HG03175 (cell line): Measurements from ENCODE around the gene SGMS1.
"Not testable (repeated sequence)": the region's sequence is repeated elsewhere in the genome, so short reads cannot be mapped to it uniquely, and the experiment has no call there.

Experiments used
- ATAC-seq: cut with Tn5 transposase; IDR thresholded peaks from one replicate; pipeline ENCODE4 v1.9.1; 2021; ENCODE audit warnings: mild to moderate bottlenecking, moderate library complexity; ENCODE audit not compliant: unreplicated experiment

The SGMS1 gene

DNA sequence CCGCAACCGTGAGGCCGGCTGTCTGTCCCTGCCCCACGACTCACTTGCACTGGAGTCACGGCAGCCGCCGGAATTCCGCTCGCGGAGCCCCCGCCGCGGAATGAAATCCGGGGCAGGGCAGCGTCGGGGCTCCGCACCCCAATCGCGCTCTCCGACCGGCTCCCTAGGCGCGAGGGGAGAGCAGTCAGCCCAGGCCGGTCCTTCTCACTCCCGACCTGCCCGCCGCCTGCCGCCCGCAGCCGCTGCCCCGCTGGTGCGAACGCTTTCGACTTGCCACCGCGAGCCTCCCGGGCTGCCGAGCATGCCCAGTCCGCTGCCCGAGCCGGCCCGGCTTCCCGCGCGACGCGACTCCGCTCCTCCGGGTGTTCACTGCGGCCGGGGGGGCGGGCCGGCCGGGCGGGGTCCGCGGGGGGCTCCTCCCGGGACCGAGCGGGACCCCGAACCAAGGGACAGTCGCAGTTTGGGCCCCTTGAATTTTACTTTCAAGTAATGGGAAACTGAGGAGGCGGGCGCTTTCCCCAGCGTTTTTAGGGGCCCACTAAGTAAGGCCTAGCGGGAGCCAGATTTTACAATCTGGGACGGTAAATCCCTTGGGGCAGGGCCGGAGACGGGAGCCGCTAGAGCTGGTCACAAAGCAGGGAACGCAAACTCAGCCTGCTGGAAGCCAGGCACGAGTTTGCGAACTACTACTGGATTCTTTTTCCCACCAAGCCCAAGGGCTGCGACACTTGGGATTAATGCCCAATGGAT, at the start of gene SGMS1:
TSS of gene SGMS1 (minus strand) at position 294 of the 750 bp plus-strand sequence. CDS start 279,842 bp downstream, outside the sequence.
- ATAC-seq, result peak; percentile 22

DNA sequence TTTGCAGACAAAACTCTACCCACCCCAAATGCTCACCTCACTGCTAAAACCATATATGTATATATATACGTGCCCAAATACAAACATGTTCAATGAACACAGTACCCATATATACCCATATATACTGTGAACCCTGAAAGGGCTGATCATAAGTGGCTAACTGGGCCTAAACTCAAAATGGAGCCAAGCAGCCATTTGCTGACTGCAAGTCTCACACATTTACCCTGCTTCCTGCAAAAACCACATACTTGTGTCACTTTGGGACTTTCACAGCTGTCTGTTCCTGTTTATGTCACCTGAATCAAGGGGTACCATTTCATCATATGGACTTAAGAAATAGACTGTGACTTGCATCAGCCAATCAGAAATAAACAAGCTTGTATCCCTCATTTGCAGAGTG, 48.4 kb upstream of the SGMS1 start:
- peak; percentile 54 for ATAC-seq

DNA sequence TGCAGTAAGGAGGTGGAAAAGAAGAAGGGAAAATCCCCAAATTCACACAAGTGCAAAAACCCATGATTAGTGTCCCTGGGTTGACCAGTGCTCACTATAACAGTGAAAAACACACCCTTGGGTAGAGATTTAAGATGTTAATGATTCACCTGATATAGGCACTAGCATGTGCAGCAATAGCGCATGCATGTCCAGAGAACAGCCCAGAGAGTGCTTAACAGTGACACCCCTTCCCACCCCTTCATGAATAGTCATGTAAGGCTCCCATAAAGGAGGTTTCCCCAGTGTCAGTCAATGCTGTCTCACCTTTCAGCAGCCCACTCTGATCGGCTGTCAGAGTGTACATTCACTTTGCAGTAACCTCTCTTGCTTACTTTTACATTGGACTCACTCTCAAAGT, 47.9 kb upstream of the SGMS1 start:
- not testable (repeated sequence) for ATAC-seq

DNA sequence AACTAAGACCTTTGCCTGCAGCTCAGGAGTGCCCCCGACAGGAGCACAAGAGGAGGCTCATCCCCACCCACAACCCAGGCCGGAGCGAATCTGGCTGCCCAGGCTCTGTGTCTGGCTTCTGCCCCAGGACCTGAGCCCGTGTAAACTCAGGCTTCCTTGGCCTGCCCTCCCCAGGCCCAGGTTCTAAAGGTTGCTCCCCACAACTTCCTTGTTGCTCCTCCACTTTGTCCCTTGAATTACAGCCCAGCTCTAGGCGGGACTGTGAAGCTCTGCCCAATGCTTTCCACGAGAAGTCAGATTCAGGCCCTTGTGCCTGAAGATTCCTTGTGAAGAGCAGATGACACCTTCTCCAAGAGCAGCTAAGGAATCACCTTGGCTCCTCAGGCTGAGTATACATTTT, 46.2 kb upstream of the SGMS1 start:
- not testable (repeated sequence) for ATAC-seq

DNA sequence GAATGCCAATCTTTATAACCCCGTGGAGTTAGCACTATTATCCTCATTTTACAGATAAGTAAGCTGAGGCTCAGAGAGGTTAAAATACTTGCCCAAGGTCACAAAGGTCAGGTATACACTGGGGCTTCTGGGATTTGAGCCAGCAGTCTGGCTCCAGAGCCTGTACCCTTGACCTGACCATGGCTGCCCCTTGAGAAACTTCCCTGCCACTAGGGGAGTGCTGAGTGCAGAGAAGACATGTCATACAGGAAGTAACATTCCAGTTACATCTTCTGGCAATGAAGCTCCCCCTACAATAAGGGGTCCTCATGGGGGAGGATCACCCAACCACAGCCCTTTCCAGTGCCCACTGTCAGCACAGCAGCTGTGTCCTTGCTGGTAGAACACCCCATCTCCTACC, 43.6 kb upstream of the SGMS1 start:
- not testable (repeated sequence) for ATAC-seq

DNA sequence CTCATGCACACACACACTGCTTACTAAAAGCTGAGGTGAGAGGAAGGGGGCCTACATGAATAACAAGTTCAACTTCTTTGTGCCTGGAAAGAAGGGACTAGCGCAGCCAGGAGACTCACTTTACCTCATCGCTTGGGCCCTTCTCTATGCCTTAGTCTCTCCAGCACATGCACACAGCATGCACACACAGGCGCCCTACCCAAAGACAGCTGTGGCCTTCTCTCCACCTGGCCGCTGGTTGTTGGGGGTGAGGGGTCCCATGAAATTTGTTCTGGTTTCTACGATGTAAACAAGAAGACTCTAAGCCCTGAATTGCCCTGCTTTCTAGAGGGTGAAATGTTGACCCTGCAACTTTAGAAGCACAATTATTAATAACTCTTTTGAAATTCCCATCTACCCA, 38.7 kb upstream of the SGMS1 start:
- not testable (repeated sequence) for ATAC-seq

DNA sequence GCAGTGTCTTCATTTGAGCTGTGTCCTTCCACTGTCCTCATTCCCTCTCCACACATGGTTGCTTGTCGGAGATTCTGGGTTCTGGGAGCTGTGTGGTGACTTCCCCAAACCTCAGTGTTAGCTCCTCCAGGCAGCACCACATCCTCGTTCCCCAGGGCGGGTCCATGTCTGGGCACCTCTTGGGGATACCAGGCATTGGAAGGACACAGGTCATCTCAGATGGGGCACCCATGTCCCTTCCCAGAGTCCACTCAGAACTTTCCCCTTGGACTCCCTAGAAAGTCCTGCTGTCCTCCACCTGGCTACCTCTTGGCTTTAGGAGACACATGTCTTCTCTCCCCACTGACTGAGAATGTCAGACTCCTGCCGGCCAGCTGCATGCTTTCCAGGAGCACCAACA, 37.8 kb upstream of the SGMS1 start:
- ATAC-seq, result not testable (repeated sequence)

DNA sequence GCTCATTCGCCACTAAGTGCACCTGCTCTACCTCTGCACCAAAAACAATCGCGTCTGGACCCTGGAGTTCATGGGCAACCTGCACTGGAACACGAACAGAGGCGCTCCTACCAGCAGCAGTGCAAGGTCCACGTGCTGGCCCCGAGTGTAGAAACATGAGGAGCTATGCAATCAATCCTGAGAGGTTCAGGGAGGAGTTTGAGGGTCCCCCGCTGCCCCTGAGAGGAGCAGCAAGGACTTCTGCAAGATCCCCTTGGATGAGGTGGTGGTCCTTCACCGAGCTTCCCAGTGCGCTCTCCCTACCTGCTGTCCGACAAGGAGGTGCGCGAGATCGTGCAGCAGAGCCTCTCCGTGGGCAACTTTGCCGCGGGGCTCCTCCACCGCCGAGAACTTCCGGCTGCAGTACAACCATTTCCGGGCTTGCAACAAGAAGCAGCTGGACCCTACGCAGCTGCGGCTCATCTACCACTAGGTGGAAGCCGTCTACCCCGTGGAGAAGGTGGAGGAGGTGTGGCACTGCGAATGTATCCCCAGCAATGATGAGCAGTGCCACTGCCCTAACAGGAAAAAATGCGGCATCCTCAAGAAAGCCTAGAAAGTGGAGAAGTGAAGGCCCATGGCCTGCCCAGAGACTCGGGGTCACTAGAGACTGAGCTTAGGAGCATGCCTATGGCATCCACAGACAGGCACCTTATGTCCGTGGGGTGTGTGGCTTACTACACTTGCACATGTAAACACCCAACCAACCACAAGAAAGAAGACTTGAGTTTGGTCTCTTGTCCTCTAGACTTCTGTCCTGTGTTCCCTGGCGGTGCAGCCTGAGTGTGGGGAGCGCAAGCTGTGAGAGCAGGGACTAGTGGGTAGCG, 36.3 kb upstream of the SGMS1 start:
- ATAC-seq, result peak; percentile 98

DNA sequence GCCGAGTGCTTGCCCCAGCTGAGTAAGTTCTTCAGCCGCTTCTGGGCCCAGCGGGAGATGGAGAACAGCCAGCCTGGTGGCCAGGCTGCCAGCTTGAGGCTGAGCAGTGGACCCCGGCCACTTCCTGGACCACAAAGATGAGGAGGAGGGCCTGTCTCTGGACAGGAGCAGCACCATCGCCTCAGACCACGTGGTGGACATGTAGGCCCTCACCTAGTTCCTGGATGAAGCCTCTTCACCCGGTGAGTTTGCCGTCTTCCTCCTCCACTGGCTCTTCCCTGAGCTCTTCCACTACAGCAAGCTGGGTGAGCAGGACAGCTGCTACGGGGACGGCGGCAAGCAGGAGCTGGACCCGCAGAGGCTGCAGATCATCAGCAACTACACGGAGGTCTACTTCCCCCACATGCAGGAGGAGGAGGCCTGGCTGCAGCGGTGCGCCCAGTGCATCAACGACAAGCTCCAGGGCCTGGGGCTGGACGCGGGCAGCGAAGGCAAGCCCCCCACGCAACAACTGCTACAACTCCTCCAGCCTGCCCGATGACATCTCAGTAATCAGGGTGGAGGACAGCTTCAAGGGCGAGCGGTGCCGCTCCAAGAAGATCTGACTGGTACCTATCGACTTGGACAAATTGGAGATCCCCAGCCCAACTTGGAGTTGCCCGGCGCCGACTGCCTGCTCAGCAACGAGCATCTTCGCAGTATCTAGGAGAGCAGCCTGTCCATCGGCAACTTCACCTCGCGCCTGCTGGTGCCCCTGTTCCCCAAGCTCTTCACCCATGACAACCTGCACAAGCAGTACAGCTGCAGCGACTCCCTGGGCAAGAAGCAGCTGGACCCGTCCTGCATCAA, 35.5 kb upstream of the SGMS1 start:
- ATAC-seq, result not testable (repeated sequence)

DNA sequence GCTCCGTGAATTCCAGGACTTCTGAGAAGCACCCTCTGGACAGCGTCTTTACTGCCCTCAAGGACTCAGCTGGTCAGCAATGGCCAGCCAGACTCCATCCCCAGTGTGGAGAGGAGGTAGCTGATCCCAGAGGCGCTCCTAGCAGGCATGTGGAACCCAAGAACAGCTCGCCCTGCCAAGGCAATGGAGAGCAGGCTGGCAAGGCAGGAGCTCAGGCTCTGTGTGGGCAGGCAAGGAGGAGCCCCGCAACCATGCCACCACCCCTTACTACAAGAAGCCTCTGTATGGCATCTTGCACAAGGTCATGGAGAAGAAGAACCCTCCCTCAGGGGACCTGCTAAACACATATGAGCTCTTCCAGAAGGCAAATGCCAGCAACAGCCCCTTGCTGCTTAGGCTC, 34.4 kb upstream of the SGMS1 start:
- ATAC-seq, result no peak

DNA sequence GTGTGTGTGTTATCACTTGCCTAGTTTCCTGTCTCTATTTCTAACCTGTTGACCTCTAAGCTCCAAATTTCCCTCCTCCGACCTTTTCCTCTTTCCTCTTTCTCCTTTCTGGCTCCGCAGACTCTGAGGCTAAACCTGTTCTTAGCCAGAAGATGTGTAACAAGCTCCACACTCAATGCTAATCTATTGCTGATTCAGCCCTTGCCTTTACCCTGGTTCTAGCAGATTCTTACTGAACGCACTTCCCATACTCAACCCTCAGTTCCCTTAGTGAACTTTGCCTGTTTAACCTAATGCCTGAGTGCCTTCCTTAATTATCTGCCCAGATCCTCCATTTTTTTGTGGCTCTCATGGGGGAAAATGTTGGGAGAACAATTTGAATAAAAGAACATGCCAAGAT, 30.0 kb upstream of the SGMS1 start:
- no peak for ATAC-seq

DNA sequence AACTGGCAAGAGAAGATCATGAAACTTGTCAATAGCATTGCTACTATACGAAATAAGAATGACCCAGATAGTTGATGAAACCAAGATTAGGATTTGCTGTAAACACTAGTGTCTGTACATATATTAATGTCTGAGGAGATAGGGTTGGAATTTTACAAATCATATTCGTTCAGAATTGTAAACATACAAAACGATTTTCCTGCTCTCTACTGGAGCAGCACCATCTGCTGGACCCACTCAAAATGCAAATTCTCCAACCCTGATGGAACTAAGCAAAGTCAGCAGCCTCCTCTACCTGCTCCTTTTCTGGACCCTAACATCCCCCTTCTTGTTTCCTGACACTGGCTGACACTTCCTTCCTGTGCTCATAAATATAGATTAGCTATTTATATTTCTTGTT, 29.4 kb upstream of the SGMS1 start:
- ATAC-seq, result no peak

DNA sequence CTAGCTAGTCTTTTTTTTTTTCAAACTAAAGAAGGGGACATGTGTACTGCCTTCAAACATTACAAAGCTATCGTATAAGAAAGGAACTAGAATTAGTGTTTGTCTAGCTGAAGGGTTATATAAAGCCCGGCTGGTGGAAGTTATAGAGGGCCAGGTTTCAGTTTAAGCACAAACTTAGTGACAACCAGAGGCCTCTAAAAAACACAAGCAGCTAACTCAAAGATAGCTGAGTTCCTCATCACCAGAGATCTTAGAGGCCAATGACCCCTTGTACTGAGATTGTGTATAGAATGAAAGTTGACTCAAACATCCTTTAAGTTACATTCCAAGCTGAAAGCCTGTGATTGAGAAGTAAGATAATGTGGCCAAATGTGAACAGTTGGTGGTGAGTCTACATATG, 28.1 kb upstream of the SGMS1 start:
- no peak for ATAC-seq

DNA sequence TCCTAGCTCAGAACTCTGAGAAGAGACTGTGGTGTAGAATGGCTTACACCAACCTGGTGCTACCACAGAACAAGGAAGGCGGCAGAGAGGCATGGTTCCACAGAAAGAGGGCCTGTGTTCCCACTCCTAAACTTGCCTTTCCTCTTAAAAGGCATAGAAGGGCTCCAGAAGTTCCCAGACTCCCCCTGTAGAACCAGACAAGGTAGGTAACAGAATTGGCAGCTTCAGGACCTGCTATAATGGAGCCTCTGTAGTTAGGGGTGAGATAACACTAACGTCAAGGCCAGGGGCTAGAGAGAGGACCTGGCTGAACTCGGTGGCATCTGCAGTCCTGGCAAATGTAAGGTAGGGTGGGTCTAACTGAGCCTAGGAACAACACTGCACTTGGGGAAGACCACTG, 26.7 kb upstream of the SGMS1 start:
- ATAC-seq, result no peak

DNA sequence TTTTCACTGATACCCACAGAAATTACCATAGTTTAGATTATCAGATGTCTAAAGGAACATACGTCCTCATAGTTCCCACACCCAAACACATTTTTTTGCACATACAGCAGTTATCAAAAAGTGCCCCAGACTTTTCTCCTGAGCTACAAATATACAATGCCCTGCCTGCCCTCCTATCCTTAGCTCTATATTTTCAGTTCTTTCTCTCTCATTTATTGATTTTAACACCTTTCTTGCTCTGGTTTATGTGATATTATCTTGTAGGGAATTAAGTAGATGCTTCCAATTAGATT, 25.1 kb upstream of the SGMS1 start:
- ATAC-seq, result no peak

DNA sequence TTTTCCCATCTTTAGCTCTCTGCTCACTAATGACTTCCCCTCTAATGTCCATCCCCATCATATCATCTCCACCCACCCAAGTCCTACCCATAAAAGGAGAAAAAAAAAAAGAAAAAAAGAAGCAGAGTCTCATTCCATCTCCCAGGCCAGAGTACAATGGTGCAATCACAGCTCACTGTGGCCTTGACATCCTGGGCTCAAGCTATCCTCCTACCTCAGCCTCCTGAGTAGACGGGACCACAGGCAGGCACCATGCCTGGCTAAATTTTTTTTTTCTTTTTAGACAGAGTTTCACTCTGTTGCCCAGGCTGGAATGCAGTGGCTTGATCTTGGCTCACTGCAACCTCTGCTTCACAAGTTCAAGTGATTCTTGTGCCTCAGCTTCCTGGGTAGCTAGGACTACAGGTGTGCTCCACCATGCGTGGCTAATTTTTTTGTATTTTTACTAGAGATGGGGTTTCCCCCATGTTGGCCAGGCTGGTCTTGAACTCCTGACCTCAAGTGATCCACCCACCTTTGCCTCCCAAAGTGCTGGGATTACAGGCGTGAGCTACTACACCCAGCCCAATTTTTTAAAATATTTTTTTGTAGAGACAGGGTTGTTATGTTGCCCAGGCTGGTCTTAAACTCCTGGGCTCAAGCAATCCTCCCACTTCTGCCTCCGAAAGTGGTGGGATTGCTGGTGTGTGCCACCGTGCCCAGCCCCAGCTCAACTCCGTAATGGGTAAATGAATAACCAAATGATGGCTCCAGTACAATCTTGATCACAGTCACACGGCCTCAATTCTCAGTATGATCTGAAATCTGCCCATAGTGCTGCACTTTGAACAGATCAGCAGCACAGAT, 24.6 kb upstream of the SGMS1 start:
- peak; percentile 94 for ATAC-seq

DNA sequence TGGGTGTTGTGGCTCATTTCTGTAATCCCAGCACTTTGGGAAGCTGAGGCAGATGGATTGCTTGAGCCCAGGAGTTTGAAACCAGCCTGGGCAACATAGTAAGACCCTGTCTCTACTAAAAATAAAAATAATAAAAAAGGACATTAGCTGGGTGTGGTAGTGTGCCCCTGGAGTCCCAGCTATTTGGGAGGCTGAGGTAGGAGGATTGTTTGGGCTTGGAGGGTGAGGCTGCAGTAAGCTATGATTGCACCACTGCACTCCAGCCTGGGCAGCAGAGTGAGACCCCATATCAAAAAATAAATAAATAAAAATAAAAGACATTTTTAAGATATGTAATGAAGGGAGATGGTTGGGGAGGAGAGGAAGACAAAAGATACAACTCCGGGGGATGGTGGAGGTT, 23.6 kb upstream of the SGMS1 start:
- ATAC-seq, result not testable (repeated sequence)

DNA sequence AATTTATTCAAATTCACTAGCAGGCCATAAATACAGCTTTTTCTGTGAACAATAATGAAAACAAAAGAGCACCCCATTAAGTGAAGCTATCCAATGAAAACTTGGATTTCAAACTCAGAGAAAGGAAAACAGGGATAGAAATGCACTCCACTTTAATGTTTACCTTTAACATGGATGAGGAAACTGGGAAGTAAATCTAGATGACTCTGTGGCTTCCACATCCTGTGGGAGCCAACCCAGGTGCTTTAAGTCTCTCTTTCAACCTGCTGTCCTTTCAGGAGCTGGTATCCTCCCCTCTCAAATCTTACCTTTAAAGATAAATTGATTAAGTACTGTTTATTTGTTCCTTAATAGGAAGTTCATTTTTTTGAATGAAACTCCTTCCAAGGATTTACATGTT, 21.5 kb upstream of the SGMS1 start:
- no peak for ATAC-seq

DNA sequence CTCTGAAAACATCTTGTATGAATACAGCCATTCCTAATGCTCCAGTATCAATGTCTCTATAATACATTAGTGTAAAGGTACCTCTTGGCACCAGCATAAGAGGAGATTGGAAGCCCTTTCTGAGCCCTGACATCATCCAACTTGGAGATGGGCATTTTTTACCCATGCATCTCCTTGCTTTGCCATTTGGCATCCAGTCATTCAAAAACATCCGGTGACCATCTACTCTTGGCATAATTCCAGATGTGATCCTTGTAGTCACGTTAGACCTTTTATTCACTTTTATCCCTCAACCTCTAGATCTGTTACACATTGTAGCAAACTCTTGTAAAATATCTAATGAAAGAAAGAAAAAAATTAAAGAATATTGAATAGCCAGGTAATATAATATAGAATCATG, 17.9 kb upstream of the SGMS1 start:
- ATAC-seq, result no peak

DNA sequence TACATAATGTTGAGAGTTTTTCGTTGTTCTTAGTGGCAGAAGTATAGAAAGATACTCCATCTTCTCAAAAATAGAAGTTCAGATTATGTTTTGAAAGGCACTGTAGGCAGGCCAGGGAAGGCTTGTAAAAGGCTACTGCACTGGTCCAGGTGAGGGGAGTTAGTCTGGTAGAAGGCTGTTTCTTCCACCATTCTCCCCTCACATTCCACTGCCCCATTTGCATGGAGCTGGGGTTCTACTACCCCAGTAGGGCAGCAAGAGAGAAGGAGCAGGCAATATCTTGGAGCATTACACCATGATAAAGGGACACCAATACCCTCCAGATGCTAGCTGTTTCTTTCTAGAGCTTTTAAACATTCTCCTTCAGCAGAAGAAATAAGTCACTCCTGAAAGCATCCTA, 16.5 kb upstream of the SGMS1 start:
- ATAC-seq, result no peak
